ENCODE data around the gene PFN1. TPM values are rescaled to one million over a fixed set of nuclear protein-coding genes. Genes with fewer than 3 reads are reported as not detected.
A peak's percentile ranks its signal among the peaks of the same experiment; 100 is the strongest.

Gene PFN1
- polyA plus RNA-seq, 1 donor from 2014 or later, result 145 TPM

- Histone ChIP-seq H3K4me2 (ENCODE audit: low read length) (no peak overlapping the region), H3K9me3 (ENCODE audit: low read length) (no peaks in the 10 kb centered on the region), H3K9me2 (ENCODE audit: insufficient read depth, low read length) (no peaks in the 10 kb centered on the region), H3K4me3 (ENCODE audit: low read length) (no peak overlapping the region), H4K20me1 (ENCODE audit: insufficient read depth) (no peaks in the 10 kb centered on the region), H3F3A (ENCODE audit: insufficient read depth, low read length, poor library complexity, severe bottlenecking) (no peaks in the 10 kb centered on the region), H3K9ac (ENCODE audit: low read length) (no peak overlapping the region), H3K79me2 (replicated peaks; ENCODE audit: insufficient read depth, low read length) (no peaks in the 10 kb centered on the region), H3K27ac (ENCODE audit: low read length) (no peak overlapping the region), H3K36me3 (ENCODE audit: insufficient read depth, low read length) (no peaks in the 10 kb centered on the region), H3K27me3 (ENCODE audit: insufficient read depth, low read depth, low read length) (no peaks in the 10 kb centered on the region), H2AFZ (ENCODE audit: low read depth, low read length) (no peak overlapping the region)
- no peak for TF ChIP-seq EP300 (conservative IDR thresholded peaks at IDR 0.05; ENCODE audit: poor library complexity, severe bottlenecking)
- TF ChIP-seq CTCF (IDR thresholded peaks at IDR 0.05; ENCODE audit: poor library complexity, severe bottlenecking), result peak; percentile 74
- peak; percentile 65 for TF ChIP-seq RAD21 (conservative IDR thresholded peaks at IDR 0.05)
- peak; percentile 79 for TF ChIP-seq SMC3 (conservative IDR thresholded peaks at IDR 0.05; ENCODE audit: poor library complexity)
These were observed 32.4 kb upstream of the PFN1 start for GRCh38 chr17:4980644-4981216.

DNA sequence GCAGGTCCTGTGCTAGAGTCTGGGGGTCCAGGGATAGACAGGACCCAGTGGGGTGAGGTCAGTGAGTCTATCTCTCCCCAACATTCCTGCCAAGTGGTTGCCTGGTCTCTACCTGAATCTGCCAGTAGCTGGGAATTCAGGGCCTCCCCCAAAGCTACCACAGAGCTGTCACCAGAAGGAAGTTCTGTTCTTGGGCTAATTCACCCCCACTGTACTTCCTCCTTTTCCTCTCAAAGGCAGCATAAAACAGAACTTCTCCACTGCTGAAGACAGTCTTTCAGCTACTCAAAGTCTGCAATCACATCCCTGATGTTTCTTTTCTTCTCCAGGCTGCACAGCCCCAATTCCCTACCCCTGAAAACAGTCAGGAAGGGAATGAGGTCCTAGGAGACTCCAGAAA lies 30.4 kb upstream of the PFN1 start:
- Histone ChIP-seq H3K9ac (ENCODE audit: low read length) (no peak overlapping the region), H3K79me2 (replicated peaks; ENCODE audit: insufficient read depth, low read length) (no peaks in the 10 kb centered on the region), H3K27me3 (ENCODE audit: insufficient read depth, low read depth, low read length) (no peaks in the 10 kb centered on the region), H3K4me2 (ENCODE audit: low read length) (no peak overlapping the region), H2AFZ (ENCODE audit: low read depth, low read length) (no peak overlapping the region), H3K4me3 (ENCODE audit: low read length) (no peak overlapping the region), H3F3A (ENCODE audit: insufficient read depth, low read length, poor library complexity, severe bottlenecking) (no peaks in the 10 kb centered on the region), H3K36me3 (ENCODE audit: insufficient read depth, low read length) (no peaks in the 10 kb centered on the region), H3K9me2 (ENCODE audit: insufficient read depth, low read length) (no peaks in the 10 kb centered on the region), H3K9me3 (ENCODE audit: low read length) (no peaks in the 10 kb centered on the region), H4K20me1 (ENCODE audit: insufficient read depth) (no peaks in the 10 kb centered on the region), H3K27ac (ENCODE audit: low read length) (no peak overlapping the region)
- no peak for TF ChIP-seq MXI1 (conservative IDR thresholded peaks at IDR 0.05; ENCODE audit: poor library complexity, severe bottlenecking)

DNA sequence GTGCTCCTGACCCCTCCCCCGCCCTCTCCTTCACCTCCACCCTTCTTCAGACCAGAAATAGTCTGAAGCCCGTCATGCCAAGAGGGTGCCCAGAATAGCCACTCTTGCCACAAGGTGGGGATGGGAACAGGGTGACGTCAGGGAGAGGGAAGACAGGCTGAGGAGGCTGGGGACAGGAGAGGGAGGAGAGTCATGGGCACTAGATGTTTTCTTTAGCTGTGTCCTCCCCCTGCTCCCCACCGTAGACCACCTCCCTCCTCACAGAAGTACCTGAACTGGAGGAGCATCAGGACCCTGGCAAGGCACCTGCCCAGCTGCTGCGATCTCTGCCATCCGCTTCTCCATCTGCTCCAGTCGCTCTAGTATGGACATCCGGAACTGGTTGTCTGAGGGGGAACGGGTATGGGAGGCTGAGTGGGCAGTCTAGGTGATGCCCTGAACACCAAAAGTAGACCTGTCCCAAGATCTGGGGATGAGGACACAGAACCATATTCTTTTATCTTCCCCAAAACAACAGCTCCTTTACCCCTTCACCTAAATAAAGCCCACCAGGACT lies 25.9 kb upstream of the PFN1 start:
- Histone ChIP-seq H3K36me3 (ENCODE audit: insufficient read depth, low read length) (no peaks in the 10 kb centered on the region), H3K9me2 (ENCODE audit: insufficient read depth, low read length) (no peaks in the 10 kb centered on the region), H3K27me3 (ENCODE audit: insufficient read depth, low read depth, low read length) (no peaks in the 10 kb centered on the region), H3F3A (ENCODE audit: insufficient read depth, low read length, poor library complexity, severe bottlenecking) (no peaks in the 10 kb centered on the region), H3K4me2 (ENCODE audit: low read length) (no peak overlapping the region), H4K20me1 (ENCODE audit: insufficient read depth) (no peaks in the 10 kb centered on the region), H3K4me3 (ENCODE audit: low read length) (no peak overlapping the region), H3K79me2 (replicated peaks; ENCODE audit: insufficient read depth, low read length) (no peaks in the 10 kb centered on the region), H3K27ac (ENCODE audit: low read length) (no peak overlapping the region), H3K9ac (ENCODE audit: low read length) (no peak overlapping the region), H3K9me3 (ENCODE audit: low read length) (no peaks in the 10 kb centered on the region), H2AFZ (ENCODE audit: low read depth, low read length) (no peak overlapping the region)
- TF ChIP-seq MXI1 (conservative IDR thresholded peaks at IDR 0.05; ENCODE audit: poor library complexity, severe bottlenecking) (no peak), EP300 (conservative IDR thresholded peaks at IDR 0.05; ENCODE audit: poor library complexity, severe bottlenecking) (no peak), CTCF (IDR thresholded peaks at IDR 0.05; ENCODE audit: poor library complexity, severe bottlenecking) (no peak), TAF1 (IDR thresholded peaks at IDR 0.05; ENCODE audit: low read depth) (no peak), REST (IDR thresholded peaks at IDR 0.05; ENCODE audit: borderline replicate concordance) (no peak), POLR2AphosphoS5 (IDR thresholded peaks at IDR 0.05) (no peak), EZH2 (IDR thresholded peaks at IDR 0.05; ENCODE audit: borderline replicate concordance, insufficient read depth, low read length, poor library complexity, severe bottlenecking) (no peak), RAD21 (conservative IDR thresholded peaks at IDR 0.05) (no peak), SMC3 (conservative IDR thresholded peaks at IDR 0.05; ENCODE audit: poor library complexity) (no peak)
